HEK293 (cell line): ENCODE data around the gene SLC16A13.

Experiments used
- CTCF ChIA-PET: fragments of 350-600 bp; formaldehyde crosslinking; extraction: SDS; loops from one replicate; lab custom pipeline; 2021; ENCODE audit warnings: antibody characterized with exemption; lab: Yijun Ruan, JAX
- POLR2A ChIA-PET: fragments of 300-600 bp; formaldehyde crosslinking; extraction: SDS; loops from one replicate; lab custom pipeline; 2020; ENCODE audit warnings: antibody characterized with exemption, inconsistent platforms; lab: Yijun Ruan, JAX
- H3K27ac ChIP-seq: fragments of 200-500 bp; sonication (Bioruptor generic); 2 replicates; pipeline ENCODE4 v1.5.1; 2014; ENCODE audit warnings: low read depth, low read length, control low read depth, inconsistent platforms; ENCODE audit errors: extremely low read depth
- H3K36me3 ChIP-seq, 2 experiments: fragments of 200-500 bp in 1 of 2; sonication (Bioruptor generic) in 1 of 2; 1 replicate in 1 of 2; 2 replicates in 1 of 2; pipeline ENCODE4 v1.5.1; 2014 to 2017; ENCODE audit warnings: inconsistent platforms in 2 of 2, low read length in 2 of 2; ENCODE audit not compliant: control insufficient read depth in 2 of 2, insufficient read depth in 1 of 2
- H3K4me1 ChIP-seq: fragments of 200-500 bp; sonication (Bioruptor generic); 2 replicates; pipeline ENCODE4 v1.5.1; 2014; ENCODE audit warnings: mild to moderate bottlenecking, low read length, inconsistent platforms; ENCODE audit not compliant: control insufficient read depth, insufficient read depth
- H3K4me3 ChIP-seq: 2 replicates; pipeline ENCODE4 v1.5.1; 2011; ENCODE audit warnings: low read depth, mild to moderate bottlenecking, control low read depth, low read length, moderate library complexity
- H3K9me3 ChIP-seq: fragments of 200-500 bp; sonication (Bioruptor generic); 2 replicates; pipeline ENCODE4 v1.5.1; 2014; ENCODE audit warnings: low read depth, low read length, inconsistent platforms; ENCODE audit not compliant: control insufficient read depth, insufficient read depth
- GLIS2 ChIP-seq: fragments of 450-650 bp; formaldehyde crosslinking; IDR thresholded peaks from 2 replicates; pipeline ENCODE4 v1.5.1; 2016; ENCODE audit warnings: missing biosample characterization, missing genetic modification characterization
- PRDM4 ChIP-seq: fragments of 450-650 bp; formaldehyde crosslinking; IDR thresholded peaks from 2 replicates; pipeline ENCODE4 v1.5.1; 2017; ENCODE audit warnings: missing biosample characterization, missing genetic modification characterization
- SCRT2 ChIP-seq: fragments of 450-650 bp; formaldehyde crosslinking; IDR thresholded peaks from 2 replicates; pipeline ENCODE4 v1.5.1; 2016; ENCODE audit warnings: missing biosample characterization, missing genetic modification characterization
- ZBTB48 ChIP-seq: fragments of 450-650 bp; formaldehyde crosslinking; IDR thresholded peaks from 2 replicates; pipeline ENCODE4 v1.5.1; 2016; ENCODE audit warnings: missing biosample characterization, missing genetic modification characterization
- ZFP69B ChIP-seq: fragments of 450-650 bp; formaldehyde crosslinking; IDR thresholded peaks from 2 replicates; pipeline ENCODE4 v1.5.1; 2016; ENCODE audit warnings: missing biosample characterization, missing genetic modification characterization
- ZIC2 ChIP-seq: fragments of 450-650 bp; formaldehyde crosslinking; IDR thresholded peaks from 2 replicates; pipeline ENCODE4 v1.5.1; 2016; ENCODE audit warnings: missing biosample characterization, missing genetic modification characterization
- ZNF10 ChIP-seq: fragments of 450-650 bp; formaldehyde crosslinking; IDR thresholded peaks from 2 replicates; pipeline ENCODE4 v1.5.1; 2017; ENCODE audit warnings: missing biosample characterization, missing genetic modification characterization
- ZNF174 ChIP-seq: fragments of 450-650 bp; formaldehyde crosslinking; IDR thresholded peaks from 2 replicates; pipeline ENCODE4 v1.5.0; 2017; ENCODE audit warnings: missing biosample characterization, mild to moderate bottlenecking, missing genetic modification characterization
- ZNF184 ChIP-seq: fragments of 450-650 bp; IDR thresholded peaks from 2 replicates; pipeline ENCODE4 v1.5.1; 2018; ENCODE audit warnings: missing biosample characterization, mild to moderate bottlenecking, missing genetic modification characterization
- ZNF266 ChIP-seq: fragments of 450-650 bp; formaldehyde crosslinking; IDR thresholded peaks from 2 replicates; pipeline ENCODE4 v1.5.1; 2016; ENCODE audit warnings: missing biosample characterization, missing genetic modification characterization, low read depth
- ZNF274 ChIP-seq, 2 experiments: fragments of 200-500 bp in 1 of 2; fragments of 450-650 bp in 1 of 2; sonication (Bioruptor generic) in 1 of 2; formaldehyde crosslinking in 1 of 2; IDR thresholded peaks; 2 replicates each; pipeline versions ENCODE4 v1.5.1 to v1.6.1; 2014 to 2016; ENCODE audit warnings: borderline replicate concordance in 1 of 2, inconsistent platforms in 1 of 2, low read length in 1 of 2, missing biosample characterization in 1 of 2, missing genetic modification characterization in 1 of 2
- ZNF311 ChIP-seq: fragments of 450-650 bp; formaldehyde crosslinking; IDR thresholded peaks from 2 replicates; pipeline ENCODE4 v1.5.1; 2017; ENCODE audit warnings: missing biosample characterization, missing genetic modification characterization, borderline replicate concordance
- ZNF426 ChIP-seq: fragments of 450-650 bp; formaldehyde crosslinking; IDR thresholded peaks from 2 replicates; pipeline ENCODE4 v1.5.1; 2017; ENCODE audit warnings: missing biosample characterization, missing genetic modification characterization, mild to moderate bottlenecking, inconsistent platforms, moderate library complexity
- ZNF558 ChIP-seq: fragments of 450-650 bp; formaldehyde crosslinking; IDR thresholded peaks from 2 replicates; pipeline ENCODE4 v1.5.1; 2016; ENCODE audit warnings: missing biosample characterization, missing genetic modification characterization
- ZNF580 ChIP-seq: fragments of 450-650 bp; formaldehyde crosslinking; IDR thresholded peaks from 2 replicates; pipeline ENCODE4 v1.5.1; 2016; ENCODE audit warnings: missing biosample characterization, missing genetic modification characterization
- ZNF600 ChIP-seq: fragments of 450-650 bp; formaldehyde crosslinking; IDR thresholded peaks from 2 replicates; pipeline ENCODE4 v1.5.1; 2016; ENCODE audit warnings: missing biosample characterization, missing genetic modification characterization
- ZNF610 ChIP-seq: fragments of 450-650 bp; formaldehyde crosslinking; IDR thresholded peaks from 2 replicates; pipeline ENCODE4 v1.5.1; 2016; ENCODE audit warnings: missing biosample characterization, missing genetic modification characterization, borderline replicate concordance
- ZNF626 ChIP-seq: fragments of 450-650 bp; sonication (Bioruptor Pico); formaldehyde crosslinking; IDR thresholded peaks from 2 replicates; pipeline ENCODE4 v1.5.1; 2018; ENCODE audit warnings: missing biosample characterization, missing genetic modification characterization, inconsistent platforms
- ZNF768 ChIP-seq: fragments of 450-650 bp; formaldehyde crosslinking; IDR thresholded peaks from 2 replicates; pipeline ENCODE4 v1.5.1; 2018; ENCODE audit warnings: missing biosample characterization, mild to moderate bottlenecking, missing genetic modification characterization
- ZNF830 ChIP-seq: fragments of 450-650 bp; IDR thresholded peaks from 2 replicates; pipeline ENCODE4 v1.5.0; 2018; ENCODE audit warnings: missing biosample characterization, missing genetic modification characterization, low read depth, mild to moderate bottlenecking, moderate library complexity
- TF ChIP-seq, protein P1 (sequence below): fragments of 450-650 bp; formaldehyde crosslinking; IDR thresholded peaks from 2 replicates; pipeline ENCODE4 v1.5.1; 2017; ENCODE audit warnings: missing biosample characterization, missing genetic modification characterization
- TF ChIP-seq, protein P2 (sequence below): fragments of 450-650 bp; formaldehyde crosslinking; IDR thresholded peaks from 2 replicates; pipeline ENCODE4 v1.5.1; 2016; ENCODE audit warnings: missing biosample characterization, missing genetic modification characterization
- TF ChIP-seq, protein P3 (sequence below): fragments of 450-650 bp; formaldehyde crosslinking; IDR thresholded peaks from 2 replicates; pipeline ENCODE4 v1.5.1; 2016; ENCODE audit warnings: missing biosample characterization, missing genetic modification characterization
- TF ChIP-seq, protein P4 (sequence below): fragments of 450-650 bp; formaldehyde crosslinking; IDR thresholded peaks from 2 replicates; pipeline ENCODE4 v1.5.1; 2016; ENCODE audit warnings: missing biosample characterization, missing genetic modification characterization

SLC16A13 gene

DNA sequence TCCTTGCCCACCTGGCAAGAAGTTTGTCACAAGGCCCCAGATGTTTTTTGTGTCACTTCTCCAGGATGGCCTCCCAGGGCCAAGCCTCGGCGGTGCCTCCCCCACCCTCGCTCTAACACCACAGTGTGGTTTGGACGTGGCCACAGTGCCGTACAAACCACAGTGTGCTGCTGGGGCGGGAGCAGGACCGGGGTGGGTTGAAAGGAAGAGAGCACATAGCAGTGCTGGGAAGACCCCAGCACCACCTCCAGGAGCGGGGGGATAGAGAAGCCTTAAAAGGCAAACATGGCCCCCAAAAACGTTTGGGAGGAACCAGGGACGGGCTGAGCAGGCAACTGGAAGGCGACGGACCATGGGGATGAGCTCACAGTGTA, 18.0 kb upstream of the SLC16A13 start:
- no peak overlapping the region for H3K27ac ChIP-seq
- H3K9me3 ChIP-seq = no peaks in the 10 kb centered on the region
- ChIA-PET POLR2A (no interaction called here), CTCF (no interaction called here)
- H3K36me3 ChIP-seq = peaks cover 0 to 23% of the 10 kb centered on the region in 2 experiments; a peak in 1 of 3 replicates
- peaks cover 6% of the 10 kb centered on the region; the same call in 1 of the 2 replicates for H3K4me1 ChIP-seq
- no peak overlapping the region for H3K4me3 ChIP-seq
- TF ChIP-seq ZIC2 = no peak
- no peak for TF ChIP-seq ZNF626 (tag by site-specific recombination)
- TF ChIP-seq ZNF600 (tag by site-specific recombination) = no peak
- no peak for TF ChIP-seq ZBTB48 (tag by site-specific recombination)
- no peak for TF ChIP-seq ZNF580
- TF ChIP-seq ZNF558 = no peak
- TF ChIP-seq ZNF174 (tag by site-specific recombination) = no peak
- TF ChIP-seq ZNF830 = no peak
- TF ChIP-seq, protein P1, sequence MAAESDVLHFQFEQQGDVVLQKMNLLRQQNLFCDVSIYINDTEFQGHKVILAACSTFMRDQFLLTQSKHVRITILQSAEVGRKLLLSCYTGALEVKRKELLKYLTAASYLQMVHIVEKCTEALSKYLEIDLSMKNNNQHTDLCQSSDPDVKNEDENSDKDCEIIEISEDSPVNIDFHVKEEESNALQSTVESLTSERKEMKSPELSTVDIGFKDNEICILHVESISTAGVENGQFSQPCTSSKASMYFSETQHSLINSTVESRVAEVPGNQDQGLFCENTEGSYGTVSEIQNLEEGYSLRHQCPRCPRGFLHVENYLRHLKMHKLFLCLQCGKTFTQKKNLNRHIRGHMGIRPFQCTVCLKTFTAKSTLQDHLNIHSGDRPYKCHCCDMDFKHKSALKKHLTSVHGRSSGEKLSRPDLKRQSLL (tag by site-specific recombination) = no peak
- no peak for TF ChIP-seq GLIS2 (tag by site-specific recombination)
- TF ChIP-seq PRDM4 (tag by site-specific recombination) = no peak
- TF ChIP-seq ZNF426 (tag by site-specific recombination) = no peak
- TF ChIP-seq ZNF10 (tag by site-specific recombination) = no peak
- TF ChIP-seq ZNF184 (tag by site-specific recombination) = no peak
- TF ChIP-seq, protein P2, sequence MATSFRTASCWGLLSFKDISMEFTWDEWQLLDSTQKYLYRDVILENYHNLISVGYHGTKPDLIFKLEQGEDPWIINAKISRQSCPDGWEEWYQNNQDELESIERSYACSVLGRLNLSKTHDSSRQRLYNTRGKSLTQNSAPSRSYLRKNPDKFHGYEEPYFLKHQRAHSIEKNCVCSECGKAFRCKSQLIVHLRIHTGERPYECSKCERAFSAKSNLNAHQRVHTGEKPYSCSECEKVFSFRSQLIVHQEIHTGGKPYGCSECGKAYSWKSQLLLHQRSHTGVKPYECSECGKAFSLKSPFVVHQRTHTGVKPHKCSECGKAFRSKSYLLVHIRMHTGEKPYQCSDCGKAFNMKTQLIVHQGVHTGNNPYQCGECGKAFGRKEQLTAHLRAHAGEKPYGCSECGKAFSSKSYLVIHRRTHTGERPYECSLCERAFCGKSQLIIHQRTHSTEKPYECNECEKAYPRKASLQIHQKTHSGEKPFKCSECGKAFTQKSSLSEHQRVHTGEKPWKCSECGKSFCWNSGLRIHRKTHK (tag by site-specific recombination) = no peak
- no peak for TF ChIP-seq ZNF311 (tag by site-specific recombination)
- no peak for TF ChIP-seq ZNF768

GRCh38 chr17:7018331-7018964, 17.4 kb upstream of the SLC16A13 start:
- peaks cover 6% of the 10 kb centered on the region; the same call in 1 of the 2 replicates for H3K4me1 ChIP-seq
- TF ChIP-seq ZFP69B (tag by site-specific recombination) (peak; percentile 58; the same call in 1 of the 2 replicates), ZNF274 (IDR thresholded peaks at IDR 0.05; ENCODE audit: low read length) (no peak), ZNF274 (tag by site-specific recombination; IDR thresholded peaks at IDR 0.05; ENCODE audit: borderline replicate concordance) (no peak), ZNF610 (tag by site-specific recombination) (no peak), ZNF266 (no peak), SCRT2 (tag by site-specific recombination) (no peak)
- TF ChIP-seq, protein P3, sequence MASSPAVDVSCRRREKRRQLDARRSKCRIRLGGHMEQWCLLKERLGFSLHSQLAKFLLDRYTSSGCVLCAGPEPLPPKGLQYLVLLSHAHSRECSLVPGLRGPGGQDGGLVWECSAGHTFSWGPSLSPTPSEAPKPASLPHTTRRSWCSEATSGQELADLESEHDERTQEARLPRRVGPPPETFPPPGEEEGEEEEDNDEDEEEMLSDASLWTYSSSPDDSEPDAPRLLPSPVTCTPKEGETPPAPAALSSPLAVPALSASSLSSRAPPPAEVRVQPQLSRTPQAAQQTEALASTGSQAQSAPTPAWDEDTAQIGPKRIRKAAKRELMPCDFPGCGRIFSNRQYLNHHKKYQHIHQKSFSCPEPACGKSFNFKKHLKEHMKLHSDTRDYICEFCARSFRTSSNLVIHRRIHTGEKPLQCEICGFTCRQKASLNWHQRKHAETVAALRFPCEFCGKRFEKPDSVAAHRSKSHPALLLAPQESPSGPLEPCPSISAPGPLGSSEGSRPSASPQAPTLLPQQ = peak; percentile 74
- TF ChIP-seq, protein P4, sequence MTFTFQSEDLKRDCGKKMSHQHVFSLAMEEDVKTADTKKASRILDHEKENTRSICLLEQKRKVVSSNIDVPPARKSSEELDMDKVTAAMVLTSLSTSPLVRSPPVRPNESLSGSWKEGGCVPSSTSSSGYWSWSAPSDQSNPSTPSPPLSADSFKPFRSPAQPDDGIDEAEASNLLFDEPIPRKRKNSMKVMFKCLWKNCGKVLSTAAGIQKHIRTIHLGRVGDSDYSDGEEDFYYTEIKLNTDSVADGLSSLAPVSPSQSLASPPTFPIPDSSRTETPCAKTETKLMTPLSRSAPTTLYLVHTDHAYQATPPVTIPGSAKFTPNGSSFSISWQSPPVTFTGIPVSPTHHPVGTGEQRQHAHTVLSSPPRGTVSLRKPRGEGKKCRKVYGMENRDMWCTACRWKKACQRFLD (tag by site-specific recombination) = no peak

More at GRCh38 chr17:7018331-7018964, 17.4 kb upstream of the SLC16A13 start:
- POLR2A ChIA-PET = no interaction called here
- CTCF ChIA-PET = interaction anchor here (1.5 kb wide), 1 partner anchor 175 kb away, joined by 4 read pairs; no protein-coding TSS in a partner anchor
- Histone ChIP-seq H3K27ac (no peak overlapping the region), H3K9me3 (no peaks in the 10 kb centered on the region), H3K4me3 (no peak overlapping the region), H3K36me3 (peaks cover 0 to 23% of the 10 kb centered on the region in 2 experiments; a peak in 1 of 3 replicates)
